Measurements from ENCODE around the gene MAB21L3.

MAB21L3 gene

GRCh38 chr1:116110567-116111523 lies at the start of gene MAB21L3:
Gene MAB21L3 (plus strand): TSS chr1:116111399. CDS start chr1:116112616, 1,217 bp downstream.
- DNase-seq (ENCODE audit: low read depth): no peak

DNA sequence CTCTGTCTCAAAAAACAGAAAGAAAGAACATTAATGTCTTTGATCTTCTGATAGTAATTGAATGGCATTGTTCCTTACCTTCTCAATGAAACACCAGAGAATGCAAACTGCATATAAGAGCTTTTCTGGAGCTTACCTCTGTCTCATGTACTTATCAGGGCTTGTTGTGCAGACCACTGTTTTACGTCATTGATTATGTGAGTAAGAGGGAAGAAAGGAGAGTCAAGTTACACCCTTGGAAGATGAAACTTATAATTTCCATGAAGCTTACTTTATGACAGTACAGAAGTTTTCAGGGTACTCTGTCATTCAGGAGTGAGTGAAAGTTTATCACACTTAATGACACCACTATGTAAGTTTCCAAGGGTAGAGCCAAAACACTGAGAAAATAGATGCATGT lies 49.0 kb upstream of the MAB21L3 start:
- no peak for DNase-seq (ENCODE audit: low read depth)

DNA sequence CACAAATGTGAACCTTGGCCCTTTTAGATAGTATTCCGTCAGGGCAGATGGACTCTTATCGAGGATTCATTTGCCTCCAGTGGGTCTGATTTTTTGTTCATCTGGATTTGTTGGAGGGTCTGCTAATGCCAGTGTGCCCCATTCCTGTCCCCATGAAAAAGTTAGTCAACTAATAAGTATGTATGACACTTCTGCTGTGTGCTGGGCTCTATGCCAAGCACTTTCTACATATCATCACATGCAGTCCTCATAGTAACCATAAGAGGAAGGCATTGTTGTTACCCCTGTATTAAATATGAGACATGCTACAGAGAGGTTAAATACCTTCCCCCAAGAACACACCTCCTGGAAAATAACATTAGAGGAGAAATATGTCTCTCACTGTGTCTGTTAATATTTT lies 46.6 kb upstream of the MAB21L3 start:
- DNase-seq (ENCODE audit: low read depth): no peak

- no peak for DNase-seq (ENCODE audit: low read depth)
Observed at GRCh38 chr1:116066868-116067565, 44.2 kb upstream of the MAB21L3 start.

DNA sequence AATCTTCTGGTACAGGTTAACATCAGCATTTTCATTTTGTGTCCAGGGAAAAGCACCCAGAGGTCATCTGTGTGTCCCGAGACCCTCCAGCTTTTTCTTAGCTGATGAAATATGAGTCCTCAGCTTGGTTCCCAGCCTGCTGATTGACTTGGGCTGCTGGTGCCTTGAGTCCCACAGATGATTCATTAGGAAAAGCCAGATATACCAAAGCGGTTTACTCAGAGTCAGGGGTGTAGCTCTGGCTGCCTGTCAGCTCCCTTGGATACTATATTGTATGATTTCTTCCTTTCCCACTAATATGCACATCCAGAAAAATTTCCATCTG lies 43.7 kb upstream of the MAB21L3 start:
- no peak for DNase-seq (ENCODE audit: low read depth)

DNA sequence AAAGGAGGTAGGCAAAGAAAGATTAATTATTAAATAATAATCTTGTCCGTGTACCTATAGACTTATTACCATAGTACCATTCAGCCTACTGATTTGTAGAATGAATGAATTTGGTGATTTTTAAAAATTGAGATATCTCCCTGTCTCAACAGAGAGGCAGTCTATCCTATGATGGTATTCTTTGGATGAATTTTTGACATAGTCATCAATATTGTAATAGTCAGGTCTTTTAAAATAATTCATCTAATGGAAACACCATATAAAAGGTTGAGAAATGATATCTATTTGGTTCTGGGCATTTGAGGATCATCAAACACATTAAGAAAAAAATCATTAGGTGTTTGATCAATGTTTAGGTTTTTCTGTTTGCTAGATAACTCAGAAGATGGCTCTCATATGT lies 35.6 kb upstream of the MAB21L3 start:
- DNase-seq (ENCODE audit: low read depth): no peak

DNA sequence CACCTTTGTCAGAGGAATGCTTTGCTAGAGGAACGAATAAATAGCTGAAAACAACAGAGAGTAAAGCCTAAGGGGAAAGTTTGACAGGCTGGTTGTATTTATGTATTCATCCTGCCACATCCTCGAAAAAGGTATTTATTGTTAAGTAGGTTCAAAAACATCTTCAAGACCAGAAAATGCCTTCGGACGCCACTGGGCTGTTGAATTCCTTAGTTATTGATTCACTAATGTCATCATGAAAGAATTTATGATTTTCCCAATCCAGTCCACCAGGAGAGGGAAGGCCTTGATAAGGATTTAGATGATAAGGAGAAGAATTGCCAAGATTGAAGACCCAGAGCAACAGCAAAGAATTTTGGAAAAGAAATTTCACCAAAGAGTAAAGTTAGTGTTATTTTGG lies 35.2 kb upstream of the MAB21L3 start:
- no peak for DNase-seq (ENCODE audit: low read depth)

- no peak for DNase-seq (ENCODE audit: low read depth)
Observed at GRCh38 chr1:116076831-116077230, 34.4 kb upstream of the MAB21L3 start.

DNA sequence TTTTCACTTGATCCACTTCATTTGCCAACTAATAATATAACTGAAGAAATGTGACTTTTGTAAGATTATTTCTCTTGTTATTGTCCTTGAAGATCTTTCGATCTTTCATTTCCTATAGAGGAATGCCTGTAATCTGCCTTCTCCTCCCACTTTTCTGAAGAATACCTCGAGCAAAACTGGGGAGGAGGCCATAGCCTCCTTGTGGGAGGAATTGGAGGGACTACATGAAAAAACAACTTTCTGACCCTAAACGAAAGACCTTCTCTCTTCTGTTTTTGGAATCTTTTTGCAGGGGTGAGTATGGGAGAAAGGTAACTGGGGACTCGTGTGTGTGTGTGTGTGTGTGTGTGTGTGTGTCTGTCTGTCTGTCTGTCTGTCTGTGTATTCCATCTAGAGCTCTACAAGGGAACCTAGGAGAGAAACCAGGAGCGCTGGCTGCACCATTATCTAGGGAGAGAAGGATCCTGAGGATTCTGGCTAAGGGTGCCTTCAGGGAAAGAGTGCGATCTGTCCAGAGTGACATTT lies 32.4 kb upstream of the MAB21L3 start:
- DNase-seq (ENCODE audit: low read depth): no peak

DNA sequence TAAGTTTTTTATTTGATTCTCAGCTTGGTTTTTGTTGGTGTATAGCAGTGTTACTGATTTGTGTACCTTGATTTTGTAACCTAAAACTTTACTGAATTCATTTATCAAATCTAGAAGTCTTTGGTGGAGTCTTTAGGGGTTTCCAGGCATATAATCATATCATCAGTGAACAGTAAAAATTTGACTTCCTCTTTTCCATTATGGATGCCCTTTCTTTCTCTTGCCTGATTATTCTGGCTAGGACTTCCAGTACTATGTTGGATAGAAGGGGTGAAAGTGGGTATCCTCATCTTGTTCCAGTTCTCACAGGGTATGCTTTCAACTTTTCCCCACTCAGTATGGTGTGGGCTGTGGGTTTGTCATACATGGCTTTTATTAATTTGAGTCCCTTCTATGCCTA lies 23.6 kb upstream of the MAB21L3 start:
- no peak for DNase-seq (ENCODE audit: low read depth)

- DNase-seq (ENCODE audit: low read depth): no peak
Observed at GRCh38 chr1:116089870-116090269, 21.3 kb upstream of the MAB21L3 start.

GRCh38 chr1:116091083-116091482 lies 20.1 kb upstream of the MAB21L3 start:
- DNase-seq (ENCODE audit: low read depth): no peak

DNA sequence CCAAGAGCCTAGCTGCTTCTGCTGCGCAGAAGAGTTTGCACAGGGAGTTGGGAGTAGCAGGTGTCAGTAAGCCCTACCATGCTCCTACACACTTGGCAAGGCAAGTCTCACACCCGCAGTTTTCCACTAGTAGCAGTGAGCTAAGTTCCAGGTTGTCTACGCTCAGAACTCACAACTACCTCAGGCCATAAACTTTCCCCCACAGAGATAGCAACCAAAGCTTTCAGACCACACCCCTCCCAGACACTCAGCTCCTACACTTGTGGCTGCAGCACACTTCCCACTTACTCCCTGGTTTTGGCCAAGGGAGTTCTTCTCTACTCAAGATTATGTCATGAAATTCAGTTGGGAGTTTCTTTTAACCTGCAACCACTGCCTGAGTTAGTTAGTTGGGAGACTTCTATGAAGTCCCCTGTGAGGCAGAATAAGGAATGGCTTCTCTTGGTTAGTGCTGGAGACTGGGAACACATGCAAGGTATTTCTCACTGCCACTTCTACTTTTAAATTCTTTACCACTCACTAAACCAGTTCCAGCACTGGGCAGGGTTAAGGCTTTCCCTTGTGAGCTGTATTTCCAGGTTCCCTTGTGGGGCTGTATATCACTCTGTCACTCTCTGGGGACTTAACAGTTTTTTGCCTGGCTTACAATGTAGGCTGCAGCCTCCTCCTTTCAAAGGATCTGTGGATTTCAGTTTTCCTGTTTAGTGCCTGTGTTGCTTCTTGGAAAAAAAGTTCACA lies 18.3 kb upstream of the MAB21L3 start:
- no peak for DNase-seq (ENCODE audit: low read depth)

- DNase-seq (ENCODE audit: low read depth): no peak
Observed at GRCh38 chr1:116095027-116095426, 16.2 kb upstream of the MAB21L3 start.

GRCh38 chr1:116096013-116096618 lies 15.1 kb upstream of the MAB21L3 start:
- DNase-seq (ENCODE audit: low read depth): no peak

GRCh38 chr1:116097626-116098025 lies 13.6 kb upstream of the MAB21L3 start:
- DNase-seq (ENCODE audit: low read depth): no peak

DNA sequence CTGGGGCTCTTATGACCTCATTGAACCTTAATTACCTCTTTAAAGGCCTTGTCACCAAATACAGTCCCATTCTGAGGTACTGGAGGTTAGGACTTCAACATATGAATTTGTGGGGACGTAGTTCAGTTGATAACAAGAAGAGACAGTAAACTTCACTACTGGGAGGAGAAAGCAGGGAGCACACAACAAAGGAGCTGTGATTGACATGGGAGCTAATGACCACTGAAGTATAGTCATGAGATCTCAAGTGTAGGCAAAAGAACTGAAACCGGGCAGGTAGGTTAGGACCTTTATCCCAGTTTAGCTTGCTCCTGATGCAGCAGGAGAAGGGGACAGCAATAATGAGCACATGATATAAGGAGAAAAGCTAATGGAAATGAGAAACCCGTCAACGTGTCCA lies 11.8 kb upstream of the MAB21L3 start:
- DNase-seq (ENCODE audit: low read depth): no peak

DNA sequence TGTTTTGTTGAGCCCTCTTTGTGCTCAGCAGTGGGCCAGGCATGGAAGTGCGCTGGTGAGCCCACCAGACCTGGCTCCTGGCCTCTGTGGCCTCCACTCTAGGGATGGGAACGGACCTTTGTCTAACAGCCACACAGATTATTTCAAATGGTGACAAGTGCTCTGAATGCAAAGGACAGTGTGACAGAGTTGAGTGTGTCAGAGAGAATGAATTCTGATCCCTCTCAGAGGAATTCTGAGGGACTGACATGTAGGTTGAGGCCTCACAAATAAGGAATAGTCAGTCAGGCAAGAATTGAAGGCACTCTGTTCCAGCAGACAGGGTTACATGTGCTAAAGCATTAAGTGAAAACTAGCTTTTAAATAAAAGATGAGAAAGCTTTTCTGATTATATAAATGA lies 11.3 kb upstream of the MAB21L3 start:
- DNase-seq (ENCODE audit: low read depth): no peak

GRCh38 chr1:116104667-116105066 lies 6.5 kb upstream of the MAB21L3 start:
- no peak for DNase-seq (ENCODE audit: low read depth)

- DNase-seq (ENCODE audit: low read depth): no peak
Observed at GRCh38 chr1:116105996-116106395, 5.2 kb upstream of the MAB21L3 start.

GRCh38 chr1:116106646-116107045 lies 4.6 kb upstream of the MAB21L3 start:
- no peak for DNase-seq (ENCODE audit: low read depth)

DNA sequence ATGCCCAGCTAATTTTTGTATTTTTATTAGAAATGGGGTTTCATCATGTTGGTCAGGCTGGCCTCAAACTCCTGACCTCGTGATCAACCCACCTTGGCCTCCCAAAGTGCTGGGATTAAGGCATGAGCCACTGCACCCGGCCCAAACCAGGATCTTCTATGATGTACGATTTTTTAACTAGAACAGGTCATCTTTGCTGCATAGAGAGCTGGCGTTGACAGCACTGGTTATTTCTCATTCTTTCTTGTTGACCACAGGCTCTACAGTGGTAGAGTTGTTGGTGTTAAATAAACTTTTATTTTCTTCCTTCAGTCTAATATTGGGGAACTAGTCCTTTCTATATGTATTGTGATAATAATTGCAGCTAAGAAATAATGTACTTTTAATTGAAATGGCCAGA lies 3.8 kb upstream of the MAB21L3 start:
- no peak for DNase-seq (ENCODE audit: low read depth)
